Parathyroid adenoma (tissue), 2 donors: ENCODE measurements around the gene DSCAML1.

Source experiments
- H2AFZ ChIP-seq: fragments of 300-600 bp; sonication (generic); one replicate; pipeline ENCODE4 v1.7.0; 2017; ENCODE audit warnings: antibody characterized with exemption, mild to moderate bottlenecking
- H3K27ac ChIP-seq: fragments of 300-600 bp; sonication (generic); one replicate; pipeline ENCODE4 v1.7.0; 2017
- H3K27me3 ChIP-seq: fragments of 300-600 bp; sonication (generic); one replicate; pipeline ENCODE4 v1.7.0; 2017; ENCODE audit warnings: low read length; ENCODE audit not compliant: control insufficient read depth, insufficient read depth
- H3K36me3 ChIP-seq: fragments of 300-600 bp; sonication (generic); one replicate; pipeline ENCODE4 v1.7.0; 2017; ENCODE audit warnings: low read length; ENCODE audit not compliant: control insufficient read depth, insufficient read depth
- H3K4me1 ChIP-seq: fragments of 300-600 bp; sonication (generic); one replicate; pipeline ENCODE4 v1.7.0; 2017; ENCODE audit warnings: control low read depth
- H3K4me2 ChIP-seq: fragments of 300-600 bp; sonication (generic); one replicate; pipeline ENCODE4 v1.7.0; 2017; ENCODE audit warnings: low read length
- H3K4me3 ChIP-seq: fragments of 300-600 bp; sonication (generic); one replicate; pipeline ENCODE4 v1.7.0; 2017; ENCODE audit warnings: low read depth, low read length
- H3K79me2 ChIP-seq: fragments of 300-600 bp; sonication (generic); one replicate; pipeline ENCODE4 v1.7.0; 2017; ENCODE audit warnings: control low read depth
- H3K9ac ChIP-seq: fragments of 300-600 bp; sonication (generic); one replicate; pipeline ENCODE4 v1.7.0; 2017; ENCODE audit warnings: mild to moderate bottlenecking
- H3K9me3 ChIP-seq: fragments of 300-600 bp; sonication (generic); one replicate; pipeline ENCODE4 v1.7.0; 2017; ENCODE audit warnings: low read length; ENCODE audit not compliant: control insufficient read depth
- TF ChIP-seq, protein P1 (sequence below): fragments of 300-600 bp; sonication (generic); IDR thresholded peaks from one replicate; pipeline ENCODE4 v1.7.0; 2017; ENCODE audit warnings: antibody characterized with exemption, mild to moderate bottlenecking
- donor health status: primary hyperparathyroidism.

The DSCAML1 gene

GRCh38 chr11:117425679-117426296 is 371.2 kb downstream of the DSCAML1 start:
- TF ChIP-seq, protein P1, sequence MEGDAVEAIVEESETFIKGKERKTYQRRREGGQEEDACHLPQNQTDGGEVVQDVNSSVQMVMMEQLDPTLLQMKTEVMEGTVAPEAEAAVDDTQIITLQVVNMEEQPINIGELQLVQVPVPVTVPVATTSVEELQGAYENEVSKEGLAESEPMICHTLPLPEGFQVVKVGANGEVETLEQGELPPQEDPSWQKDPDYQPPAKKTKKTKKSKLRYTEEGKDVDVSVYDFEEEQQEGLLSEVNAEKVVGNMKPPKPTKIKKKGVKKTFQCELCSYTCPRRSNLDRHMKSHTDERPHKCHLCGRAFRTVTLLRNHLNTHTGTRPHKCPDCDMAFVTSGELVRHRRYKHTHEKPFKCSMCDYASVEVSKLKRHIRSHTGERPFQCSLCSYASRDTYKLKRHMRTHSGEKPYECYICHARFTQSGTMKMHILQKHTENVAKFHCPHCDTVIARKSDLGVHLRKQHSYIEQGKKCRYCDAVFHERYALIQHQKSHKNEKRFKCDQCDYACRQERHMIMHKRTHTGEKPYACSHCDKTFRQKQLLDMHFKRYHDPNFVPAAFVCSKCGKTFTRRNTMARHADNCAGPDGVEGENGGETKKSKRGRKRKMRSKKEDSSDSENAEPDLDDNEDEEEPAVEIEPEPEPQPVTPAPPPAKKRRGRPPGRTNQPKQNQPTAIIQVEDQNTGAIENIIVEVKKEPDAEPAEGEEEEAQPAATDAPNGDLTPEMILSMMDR, result no peak
- H3K79me2 ChIP-seq, result no peaks in the 10 kb centered on the region
- no peaks in the 10 kb centered on the region for H3K36me3 ChIP-seq
- H3K27me3 ChIP-seq, result no peaks in the 10 kb centered on the region
- no peak overlapping the region for H3K4me2 ChIP-seq
- no peak overlapping the region for H2AFZ ChIP-seq
- H3K27ac ChIP-seq, result no peak overlapping the region
- H3K9me3 ChIP-seq, result no peaks in the 10 kb centered on the region
- H3K4me3 ChIP-seq, result no peak overlapping the region
- no peak overlapping the region for H3K9ac ChIP-seq
- H3K4me1 ChIP-seq, result no peaks in the 10 kb centered on the region

GRCh38 chr11:117424781-117425180 is 372.2 kb downstream of the DSCAML1 start:
- H2AFZ ChIP-seq, result no peak overlapping the region
- H3K9me3 ChIP-seq, result no peaks in the 10 kb centered on the region
- H3K27ac ChIP-seq, result no peak overlapping the region
- TF ChIP-seq, protein P1, result no peak
- no peaks in the 10 kb centered on the region for H3K36me3 ChIP-seq
- no peaks in the 10 kb centered on the region for H3K79me2 ChIP-seq
- no peaks in the 10 kb centered on the region for H3K27me3 ChIP-seq
- no peak overlapping the region for H3K9ac ChIP-seq
- no peak overlapping the region for H3K4me3 ChIP-seq
- no peak overlapping the region for H3K4me2 ChIP-seq
- H3K4me1 ChIP-seq, result no peaks in the 10 kb centered on the region

DNA sequence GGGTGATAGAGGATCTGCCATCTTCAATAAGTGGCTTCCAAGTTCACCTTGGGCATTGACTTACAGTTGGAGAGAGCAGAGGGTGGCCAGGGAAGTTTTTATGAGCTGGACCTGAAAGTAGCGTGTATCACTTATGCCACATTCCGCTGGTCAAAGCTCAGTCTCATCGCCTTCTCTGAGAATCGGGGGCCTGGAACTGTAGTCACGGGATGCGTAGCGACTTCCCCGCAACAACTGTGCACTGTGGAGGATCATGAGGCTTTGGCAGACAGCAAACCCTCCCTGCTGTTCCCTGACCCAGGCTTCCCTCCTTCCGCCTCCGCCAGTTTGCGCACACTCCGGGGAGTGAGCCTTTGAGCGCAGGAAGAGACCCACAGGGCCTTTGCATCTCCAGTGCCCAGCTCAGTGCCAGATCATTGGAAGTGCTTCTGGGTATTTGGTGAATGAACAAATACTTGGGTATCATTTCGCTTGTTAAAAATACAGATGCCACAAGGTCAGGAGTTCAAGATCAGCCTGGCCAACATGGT is 373.9 kb downstream of the DSCAML1 start:
- H3K36me3 ChIP-seq, result no peaks in the 10 kb centered on the region
- no peaks in the 10 kb centered on the region for H3K79me2 ChIP-seq
- H3K4me1 ChIP-seq, result no peaks in the 10 kb centered on the region
- H3K27me3 ChIP-seq, result no peaks in the 10 kb centered on the region
- no peak overlapping the region for H3K27ac ChIP-seq
- H2AFZ ChIP-seq, result no peak overlapping the region
- TF ChIP-seq, protein P1, result no peak
- H3K4me3 ChIP-seq, result no peak overlapping the region
- H3K9me3 ChIP-seq, result no peaks in the 10 kb centered on the region
- no peak overlapping the region for H3K9ac ChIP-seq
- no peak overlapping the region for H3K4me2 ChIP-seq

GRCh38 chr11:117421476-117421875 is 375.5 kb downstream of the DSCAML1 start:
- Histone ChIP-seq H3K9me3 (no peaks in the 10 kb centered on the region), H3K4me2 (no peak overlapping the region), H3K9ac (no peak overlapping the region), H3K27ac (no peak overlapping the region), H2AFZ (no peak overlapping the region), H3K4me1 (no peaks in the 10 kb centered on the region), H3K27me3 (no peaks in the 10 kb centered on the region), H3K79me2 (no peaks in the 10 kb centered on the region), H3K36me3 (no peaks in the 10 kb centered on the region), H3K4me3 (no peak overlapping the region)
- TF ChIP-seq, protein P1, result no peak

DNA sequence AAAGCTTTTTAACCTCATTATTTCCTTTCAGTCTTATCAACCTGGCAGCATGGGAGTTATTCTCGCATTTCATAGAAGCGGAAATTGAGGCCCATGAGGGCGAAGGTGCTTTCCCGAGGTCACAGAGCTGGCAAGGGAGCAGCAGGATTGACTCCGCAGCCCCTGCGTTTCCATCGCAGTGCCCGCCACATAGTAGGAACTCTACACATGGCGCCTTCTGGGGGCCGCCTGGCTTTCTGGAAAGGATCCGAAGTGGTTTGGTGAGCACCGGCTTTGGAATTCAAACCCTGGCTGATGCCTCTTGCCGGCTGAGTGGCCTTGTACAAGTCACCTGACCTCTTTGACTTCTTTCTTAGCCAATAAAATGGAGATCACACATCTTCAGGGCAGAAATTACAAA is 376.0 kb downstream of the DSCAML1 start:
- H3K36me3 ChIP-seq, result no peaks in the 10 kb centered on the region
- no peaks in the 10 kb centered on the region for H3K79me2 ChIP-seq
- no peaks in the 10 kb centered on the region for H3K9me3 ChIP-seq
- no peak overlapping the region for H3K9ac ChIP-seq
- no peaks in the 10 kb centered on the region for H3K4me1 ChIP-seq
- H3K27me3 ChIP-seq, result no peaks in the 10 kb centered on the region
- H3K27ac ChIP-seq, result no peak overlapping the region
- no peak overlapping the region for H2AFZ ChIP-seq
- TF ChIP-seq, protein P1, result no peak
- no peak overlapping the region for H3K4me2 ChIP-seq
- no peak overlapping the region for H3K4me3 ChIP-seq
